Chondrocyte (in vitro differentiated cells): ENCODE measurements around the gene TIMM8A. TPM values are rescaled to one million over a fixed set of nuclear protein-coding genes. Genes with fewer than 3 reads are reported as not detected.

Experiments
- DNase-seq: peaks from one replicate; pipeline ENCODE4 v3.0.0; 2021; ENCODE audit warnings: mixed read lengths, low spot score
- H3K27ac Mint-ChIP-seq: one replicate; pipeline ENCODE4 v1.8.0; 2021; ENCODE audit warnings: mild to moderate bottlenecking, moderate library complexity, mixed read lengths; ENCODE audit not compliant: unreplicated experiment
- H3K27me3 Mint-ChIP-seq: 2 replicates; pipeline ENCODE4 v1.8.0; 2021; ENCODE audit warnings: low read depth, mixed read lengths
- H3K36me3 Mint-ChIP-seq: 2 replicates; pipeline ENCODE4 v1.8.0; 2021; ENCODE audit warnings: low read depth, mixed read lengths
- H3K4me1 Mint-ChIP-seq: 2 replicates; pipeline ENCODE4 v1.8.0; 2021; ENCODE audit warnings: low read depth, mild to moderate bottlenecking, mixed read lengths
- H3K4me3 Mint-ChIP-seq: one replicate; pipeline ENCODE4 v1.8.0; 2021; ENCODE audit warnings: mild to moderate bottlenecking, moderate library complexity, mixed read lengths; ENCODE audit not compliant: unreplicated experiment
- H3K9me3 Mint-ChIP-seq: 2 replicates; pipeline ENCODE4 v1.8.0; 2021; ENCODE audit warnings: low read depth, mixed read lengths
- total RNA-seq: library from RNA; stranded (reverse); gene quantifications from 3 replicates; pipeline ENCODE4 v1.2.1, GENCODE V29; 2021
- TF ChIP-seq, protein P1 (sequence below): fragments of 200-600 bp; sonication (generic); IDR thresholded peaks from 2 replicates; pipeline ENCODE4 v1.5.0; 2021; ENCODE audit warnings: antibody characterized with exemption, mild to moderate bottlenecking, moderate library complexity

Gene TIMM8A
- total RNA-seq, 1 donor from 2014 or later, result 9.2 TPM

- no peak overlapping the region for H3K27ac Mint-ChIP-seq
- TF ChIP-seq, protein P1, sequence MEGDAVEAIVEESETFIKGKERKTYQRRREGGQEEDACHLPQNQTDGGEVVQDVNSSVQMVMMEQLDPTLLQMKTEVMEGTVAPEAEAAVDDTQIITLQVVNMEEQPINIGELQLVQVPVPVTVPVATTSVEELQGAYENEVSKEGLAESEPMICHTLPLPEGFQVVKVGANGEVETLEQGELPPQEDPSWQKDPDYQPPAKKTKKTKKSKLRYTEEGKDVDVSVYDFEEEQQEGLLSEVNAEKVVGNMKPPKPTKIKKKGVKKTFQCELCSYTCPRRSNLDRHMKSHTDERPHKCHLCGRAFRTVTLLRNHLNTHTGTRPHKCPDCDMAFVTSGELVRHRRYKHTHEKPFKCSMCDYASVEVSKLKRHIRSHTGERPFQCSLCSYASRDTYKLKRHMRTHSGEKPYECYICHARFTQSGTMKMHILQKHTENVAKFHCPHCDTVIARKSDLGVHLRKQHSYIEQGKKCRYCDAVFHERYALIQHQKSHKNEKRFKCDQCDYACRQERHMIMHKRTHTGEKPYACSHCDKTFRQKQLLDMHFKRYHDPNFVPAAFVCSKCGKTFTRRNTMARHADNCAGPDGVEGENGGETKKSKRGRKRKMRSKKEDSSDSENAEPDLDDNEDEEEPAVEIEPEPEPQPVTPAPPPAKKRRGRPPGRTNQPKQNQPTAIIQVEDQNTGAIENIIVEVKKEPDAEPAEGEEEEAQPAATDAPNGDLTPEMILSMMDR, result no peak
- no peaks in the 10 kb centered on the region for H3K4me1 Mint-ChIP-seq
- no peaks in the 10 kb centered on the region for H3K9me3 Mint-ChIP-seq
- DNase-seq, result no peak
- no peaks in the 10 kb centered on the region for H3K36me3 Mint-ChIP-seq
- no peak overlapping the region for H3K4me3 Mint-ChIP-seq
- no peaks in the 10 kb centered on the region for H3K27me3 Mint-ChIP-seq
These were observed 20.3 kb upstream of the TIMM8A start for GRCh38 chrX:101368800-101369199.

- no peaks in the 10 kb centered on the region for H3K36me3 Mint-ChIP-seq
- no peak for DNase-seq
- TF ChIP-seq, protein P1, result no peak
- no peaks in the 10 kb centered on the region for H3K27me3 Mint-ChIP-seq
- no peaks in the 10 kb centered on the region for H3K4me1 Mint-ChIP-seq
- H3K27ac Mint-ChIP-seq, result no peak overlapping the region
- no peak overlapping the region for H3K4me3 Mint-ChIP-seq
- H3K9me3 Mint-ChIP-seq, result no peaks in the 10 kb centered on the region
These were observed 16.8 kb upstream of the TIMM8A start for GRCh38 chrX:101365301-101365795.

- no peaks in the 10 kb centered on the region for H3K27me3 Mint-ChIP-seq
- H3K4me3 Mint-ChIP-seq, result no peak overlapping the region
- no peak for DNase-seq
- TF ChIP-seq, protein P1, result no peak
- no peaks in the 10 kb centered on the region for H3K36me3 Mint-ChIP-seq
- no peak overlapping the region for H3K27ac Mint-ChIP-seq
- no peaks in the 10 kb centered on the region for H3K9me3 Mint-ChIP-seq
- no peaks in the 10 kb centered on the region for H3K4me1 Mint-ChIP-seq
These were observed 14.2 kb upstream of the TIMM8A start for GRCh38 chrX:101362757-101363156.

GRCh38 chrX:101362116-101362515 lies 13.6 kb upstream of the TIMM8A start:
- TF ChIP-seq, protein P1, result no peak
- Mint-ChIP-seq H3K27me3 (no peaks in the 10 kb centered on the region), H3K9me3 (no peaks in the 10 kb centered on the region), H3K36me3 (no peaks in the 10 kb centered on the region), H3K27ac (no peak overlapping the region), H3K4me3 (no peak overlapping the region), H3K4me1 (no peaks in the 10 kb centered on the region)
- no peak for DNase-seq

- no peaks in the 10 kb centered on the region for H3K9me3 Mint-ChIP-seq
- no peak for DNase-seq
- no peaks in the 10 kb centered on the region for H3K36me3 Mint-ChIP-seq
- no peak overlapping the region for H3K27ac Mint-ChIP-seq
- H3K4me1 Mint-ChIP-seq, result no peaks in the 10 kb centered on the region
- no peak overlapping the region for H3K4me3 Mint-ChIP-seq
- no peaks in the 10 kb centered on the region for H3K27me3 Mint-ChIP-seq
- TF ChIP-seq, protein P1, result no peak
These were observed 11.8 kb upstream of the TIMM8A start for GRCh38 chrX:101360390-101360789.
